ENCODE results near the gene DDR2.

DDR2 gene

DNA sequence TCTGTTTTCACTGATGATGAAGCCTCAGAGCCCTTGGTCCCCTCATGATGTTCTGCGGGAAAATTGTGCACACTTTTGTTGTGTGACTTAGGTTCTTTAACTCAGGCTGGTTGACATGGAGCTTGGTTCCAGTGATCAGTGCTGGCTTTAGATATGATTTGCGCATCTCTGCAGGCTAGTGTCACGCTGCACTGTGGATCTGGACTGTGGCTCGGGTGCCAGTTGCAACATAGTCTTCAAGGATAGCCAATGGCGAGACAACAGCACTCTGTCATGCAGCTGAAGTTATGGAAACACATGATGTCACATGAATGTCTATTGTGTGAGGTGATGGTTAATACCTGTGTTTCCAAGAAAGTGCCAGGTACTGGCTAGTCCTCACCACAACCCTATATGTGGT lies 56.7 kb downstream of the DDR2 start:
- H3K27ac ChIP-seq (replicated peaks; ENCODE audit: low read length): no peak overlapping the region
- H3K4me1 ChIP-seq (ENCODE audit: control insufficient read depth in 2 of 2, insufficient read depth in 1 of 2, low read depth in 1 of 2, low read length in 2 of 2): peaks cover 7 to 14% of the 10 kb centered on the region in 2 donors
- H3K36me3 ChIP-seq (replicated peaks in 1 of 2; ENCODE audit: control insufficient read depth in 2 of 2, insufficient read depth in 2 of 2, low read length in 2 of 2): no peaks in the 10 kb centered on the region
- H3K4me3 ChIP-seq (ENCODE audit: low read length in 2 of 2): no peak overlapping the region
- DNase-seq (ENCODE audit: low spot score): no peak
- H4K8ac ChIP-seq (ENCODE audit: low read depth, low read length): no peak overlapping the region
- H3K14ac ChIP-seq (ENCODE audit: low read length): no peak overlapping the region
- H3K9ac ChIP-seq (ENCODE audit: low read depth, low read length, poor library complexity): no peak overlapping the region
- no peaks in the 10 kb centered on the region for H3K27me3 ChIP-seq (ENCODE audit: control insufficient read depth in 3 of 3, insufficient read depth in 3 of 3, low read depth in 1 of 3, low read length in 3 of 3)
- no peak overlapping the region for H3K4ac ChIP-seq (ENCODE audit: low read length)
- H3K18ac ChIP-seq (ENCODE audit: low read length): no peak overlapping the region
- no peaks in the 10 kb centered on the region for H3K9me3 ChIP-seq (replicated peaks in 1 of 2; ENCODE audit: control insufficient read depth in 2 of 2, insufficient read depth in 1 of 2, low read depth in 1 of 2, low read length in 2 of 2)
- H3K79me1 ChIP-seq (ENCODE audit: low read depth, low read length): no peaks in the 10 kb centered on the region
- H2BK15ac ChIP-seq (ENCODE audit: low read length): no peak overlapping the region
- H3K4me2 ChIP-seq (ENCODE audit: insufficient read depth, low read length, poor library complexity, severe bottlenecking): no peak overlapping the region
- H2AFZ ChIP-seq (ENCODE audit: low read length): no peak overlapping the region
- H2AK5ac ChIP-seq (ENCODE audit: low read depth, low read length): no peak overlapping the region
- H2BK120ac ChIP-seq (ENCODE audit: low read depth, low read length): no peak overlapping the region
- H4K91ac ChIP-seq (ENCODE audit: low read depth, low read length, poor library complexity): no peak overlapping the region
- H3K23ac ChIP-seq (ENCODE audit: low read depth, low read length, poor library complexity): no peak overlapping the region
- no peak overlapping the region for H2BK12ac ChIP-seq (ENCODE audit: low read length)
- WGBS, 2 donors (ENCODE audit: extremely low coverage in 2 of 2, insufficient read length in 2 of 2, insufficient replicate concordance in 1 of 2): no CpG with 5 or more reads among the region's 5 CpGs
- H2BK5ac ChIP-seq (ENCODE audit: low read length): no peak overlapping the region

GRCh38 chr1:162689745-162690671 lies 57.7 kb downstream of the DDR2 start:
- Histone ChIP-seq H2AK5ac (ENCODE audit: low read depth, low read length) (no peak overlapping the region), H3K27me3 (ENCODE audit: control insufficient read depth in 3 of 3, insufficient read depth in 3 of 3, low read depth in 1 of 3, low read length in 3 of 3) (no peaks in the 10 kb centered on the region), H3K23ac (ENCODE audit: low read depth, low read length, poor library complexity) (no peak overlapping the region), H3K9ac (ENCODE audit: low read depth, low read length, poor library complexity) (no peak overlapping the region), H2BK12ac (ENCODE audit: low read length) (no peak overlapping the region), H3K4ac (ENCODE audit: low read length) (no peak overlapping the region), H4K91ac (ENCODE audit: low read depth, low read length, poor library complexity) (no peak overlapping the region), H3K36me3 (replicated peaks in 1 of 2; ENCODE audit: control insufficient read depth in 2 of 2, insufficient read depth in 2 of 2, low read length in 2 of 2) (no peaks in the 10 kb centered on the region), H3K9me3 (replicated peaks in 1 of 2; ENCODE audit: control insufficient read depth in 2 of 2, insufficient read depth in 1 of 2, low read depth in 1 of 2, low read length in 2 of 2) (no peaks in the 10 kb centered on the region), H4K8ac (ENCODE audit: low read depth, low read length) (no peak overlapping the region), H3K4me1 (ENCODE audit: control insufficient read depth in 2 of 2, insufficient read depth in 1 of 2, low read depth in 1 of 2, low read length in 2 of 2) (peaks cover 7 to 14% of the 10 kb centered on the region in 2 donors), H2AFZ (ENCODE audit: low read length) (no peak overlapping the region), H2BK15ac (ENCODE audit: low read length) (no peak overlapping the region), H2BK5ac (ENCODE audit: low read length) (no peak overlapping the region), H3K18ac (ENCODE audit: low read length) (no peak overlapping the region), H3K79me1 (ENCODE audit: low read depth, low read length) (no peaks in the 10 kb centered on the region), H3K4me2 (ENCODE audit: insufficient read depth, low read length, poor library complexity, severe bottlenecking) (no peak overlapping the region), H3K14ac (ENCODE audit: low read length) (no peak overlapping the region), H3K4me3 (ENCODE audit: low read length in 2 of 2) (no peak overlapping the region), H2BK120ac (ENCODE audit: low read depth, low read length) (no peak overlapping the region), H3K27ac (replicated peaks; ENCODE audit: low read length) (no peak overlapping the region)
- no CpG with 5 or more reads among the region's 5 CpGs for WGBS, 2 donors (ENCODE audit: extremely low coverage in 2 of 2, insufficient read length in 2 of 2, insufficient replicate concordance in 1 of 2)
- no peak for DNase-seq (ENCODE audit: low spot score)

DNA sequence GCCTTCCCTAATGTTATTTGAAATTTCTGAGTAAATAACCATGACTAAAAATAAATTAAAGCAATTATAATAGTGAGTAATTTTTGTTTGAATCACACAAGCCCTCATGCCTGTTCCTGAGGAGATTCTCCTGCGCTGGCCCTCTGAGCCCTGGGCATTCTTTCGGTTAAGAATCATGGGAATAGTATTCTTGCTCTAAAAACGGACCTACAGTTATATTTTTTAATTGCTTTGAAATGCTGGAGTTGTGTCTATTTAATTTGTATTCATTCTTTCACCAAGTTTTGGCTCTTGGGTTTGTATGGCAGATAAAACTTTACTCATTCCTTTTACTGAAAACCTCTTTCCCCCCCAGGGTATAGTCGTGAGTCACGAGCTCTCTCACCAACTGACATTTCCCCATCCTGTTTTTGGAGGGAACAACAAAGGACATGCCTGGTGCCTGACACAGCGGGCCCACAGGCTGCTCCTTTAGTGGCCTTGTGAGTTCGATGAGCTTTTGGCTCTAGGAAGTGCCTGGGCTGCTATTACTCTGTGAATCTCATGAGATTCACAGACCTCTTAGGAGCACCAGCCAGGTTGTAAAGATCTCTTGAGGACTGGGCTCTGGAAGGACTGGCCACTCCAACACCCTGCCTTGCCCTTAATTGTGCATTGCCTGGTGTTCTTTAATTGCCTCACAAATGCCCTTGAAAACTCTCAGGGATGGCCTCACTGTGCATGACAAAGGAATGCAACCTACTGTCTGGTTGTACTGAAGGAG lies 58.6 kb downstream of the DDR2 start:
- Histone ChIP-seq H2AK5ac (ENCODE audit: low read depth, low read length) (no peak overlapping the region), H3K36me3 (replicated peaks in 1 of 2; ENCODE audit: control insufficient read depth in 2 of 2, insufficient read depth in 2 of 2, low read length in 2 of 2) (no peaks in the 10 kb centered on the region), H3K9ac (ENCODE audit: low read depth, low read length, poor library complexity) (no peak overlapping the region), H3K4ac (ENCODE audit: low read length) (no peak overlapping the region), H2BK15ac (ENCODE audit: low read length) (no peak overlapping the region), H2BK120ac (ENCODE audit: low read depth, low read length) (no peak overlapping the region), H3K4me2 (ENCODE audit: insufficient read depth, low read length, poor library complexity, severe bottlenecking) (no peak overlapping the region), H3K23ac (ENCODE audit: low read depth, low read length, poor library complexity) (no peak overlapping the region), H3K27me3 (ENCODE audit: control insufficient read depth in 3 of 3, insufficient read depth in 3 of 3, low read depth in 1 of 3, low read length in 3 of 3) (no peaks in the 10 kb centered on the region), H3K4me1 (ENCODE audit: control insufficient read depth in 2 of 2, insufficient read depth in 1 of 2, low read depth in 1 of 2, low read length in 2 of 2) (peaks cover 9 to 16% of the 10 kb centered on the region in 2 donors), H4K91ac (ENCODE audit: low read depth, low read length, poor library complexity) (no peak overlapping the region), H3K79me1 (ENCODE audit: low read depth, low read length) (no peaks in the 10 kb centered on the region), H3K9me3 (replicated peaks in 1 of 2; ENCODE audit: control insufficient read depth in 2 of 2, insufficient read depth in 1 of 2, low read depth in 1 of 2, low read length in 2 of 2) (no peaks in the 10 kb centered on the region), H2AFZ (ENCODE audit: low read length) (peak overlapping the region; percentile 87), H3K14ac (ENCODE audit: low read length) (no peak overlapping the region), H3K27ac (replicated peaks; ENCODE audit: low read length) (no peak overlapping the region), H4K8ac (ENCODE audit: low read depth, low read length) (no peak overlapping the region), H2BK5ac (ENCODE audit: low read length) (no peak overlapping the region), H2BK12ac (ENCODE audit: low read length) (no peak overlapping the region), H3K4me3 (ENCODE audit: low read length in 2 of 2) (no peak overlapping the region), H3K18ac (ENCODE audit: low read length) (no peak overlapping the region)
- no peak for DNase-seq (ENCODE audit: low spot score)
- WGBS, 2 donors (ENCODE audit: extremely low coverage in 2 of 2, insufficient read length in 2 of 2, insufficient replicate concordance in 1 of 2): no CpG with 5 or more reads among the region's 7 CpGs

- Histone ChIP-seq H2AFZ (ENCODE audit: low read length) (no peak overlapping the region), H3K27me3 (ENCODE audit: control insufficient read depth in 3 of 3, insufficient read depth in 3 of 3, low read depth in 1 of 3, low read length in 3 of 3) (no peaks in the 10 kb centered on the region), H3K4me2 (ENCODE audit: insufficient read depth, low read length, poor library complexity, severe bottlenecking) (no peak overlapping the region), H2BK5ac (ENCODE audit: low read length) (no peak overlapping the region), H4K8ac (ENCODE audit: low read depth, low read length) (no peak overlapping the region), H3K79me1 (ENCODE audit: low read depth, low read length) (no peaks in the 10 kb centered on the region), H4K91ac (ENCODE audit: low read depth, low read length, poor library complexity) (no peak overlapping the region), H2AK5ac (ENCODE audit: low read depth, low read length) (no peak overlapping the region), H2BK12ac (ENCODE audit: low read length) (peak overlapping the region; percentile 14), H3K36me3 (replicated peaks in 1 of 2; ENCODE audit: control insufficient read depth in 2 of 2, insufficient read depth in 2 of 2, low read length in 2 of 2) (no peaks in the 10 kb centered on the region), H3K9me3 (replicated peaks in 1 of 2; ENCODE audit: control insufficient read depth in 2 of 2, insufficient read depth in 1 of 2, low read depth in 1 of 2, low read length in 2 of 2) (no peaks in the 10 kb centered on the region), H3K14ac (ENCODE audit: low read length) (no peak overlapping the region), H3K27ac (replicated peaks; ENCODE audit: low read length) (no peak overlapping the region), H3K9ac (ENCODE audit: low read depth, low read length, poor library complexity) (no peak overlapping the region), H3K4me3 (ENCODE audit: low read length in 2 of 2) (no peak overlapping the region), H3K18ac (ENCODE audit: low read length) (no peak overlapping the region), H3K4me1 (ENCODE audit: control insufficient read depth in 2 of 2, insufficient read depth in 1 of 2, low read depth in 1 of 2, low read length in 2 of 2) (peaks cover 11 to 24% of the 10 kb centered on the region in 2 donors), H2BK120ac (ENCODE audit: low read depth, low read length) (no peak overlapping the region), H2BK15ac (ENCODE audit: low read length) (no peak overlapping the region), H3K23ac (ENCODE audit: low read depth, low read length, poor library complexity) (no peak overlapping the region), H3K4ac (ENCODE audit: low read length) (no peak overlapping the region)
- no peak for DNase-seq (ENCODE audit: low spot score)
- no CpG with 5 or more reads among the region's 4 CpGs for WGBS, 2 donors (ENCODE audit: extremely low coverage in 2 of 2, insufficient read length in 2 of 2, insufficient replicate concordance in 1 of 2)
Measured at GRCh38 chr1:162691999-162692575, 59.8 kb downstream of the DDR2 start.
